GM18520 (cell line): ENCODE results near the gene PATJ.

ENCODE experiments used
- ATAC-seq: cut with Tn5 transposase; IDR thresholded peaks from one replicate; pipeline ENCODE4 v1.9.1; 2021; ENCODE audit not compliant: unreplicated experiment

PATJ gene

DNA sequence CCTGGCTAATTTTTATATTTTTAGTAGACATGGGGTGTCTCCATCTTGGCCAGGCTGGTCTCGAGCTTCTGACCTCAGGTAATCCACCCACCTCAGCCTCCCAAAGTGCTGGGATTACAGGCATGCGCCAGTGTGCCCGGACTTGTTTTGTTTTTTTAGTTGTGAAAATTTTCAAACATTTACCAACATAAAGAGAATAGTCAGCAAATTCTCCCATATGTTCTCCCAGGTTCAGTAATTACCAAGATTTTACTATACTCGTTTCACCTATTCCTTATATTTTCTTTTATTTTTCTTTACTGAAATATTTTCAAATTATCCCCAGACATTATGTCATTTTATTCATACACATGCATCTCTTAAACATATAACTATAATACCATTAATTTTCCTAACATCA lies 234.3 kb downstream of the PATJ start:
- ATAC-seq = no peak

- ATAC-seq = no peak
Measured at GRCh38 chr1:61978796-61979195, 236.5 kb downstream of the PATJ start.

DNA sequence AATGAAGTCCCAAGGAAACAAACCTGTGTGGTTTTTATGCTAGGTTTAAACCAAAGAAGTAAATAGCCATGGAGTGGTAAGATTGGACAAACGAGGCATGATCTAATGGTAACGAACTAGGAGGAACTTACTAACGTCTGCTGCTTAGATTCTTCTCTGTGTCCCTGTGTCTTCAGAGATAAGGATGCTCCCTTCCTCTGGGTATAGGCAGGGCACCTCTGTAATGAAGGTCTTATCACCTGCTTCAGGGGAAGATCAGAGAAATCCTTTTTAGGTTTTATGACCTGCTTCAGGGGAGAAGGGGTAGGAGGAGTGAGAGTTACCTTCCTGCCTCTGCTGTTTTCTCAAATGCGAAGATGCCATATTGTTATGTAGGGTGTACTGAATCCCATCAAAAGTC lies 237.4 kb downstream of the PATJ start:
- no peak for ATAC-seq

DNA sequence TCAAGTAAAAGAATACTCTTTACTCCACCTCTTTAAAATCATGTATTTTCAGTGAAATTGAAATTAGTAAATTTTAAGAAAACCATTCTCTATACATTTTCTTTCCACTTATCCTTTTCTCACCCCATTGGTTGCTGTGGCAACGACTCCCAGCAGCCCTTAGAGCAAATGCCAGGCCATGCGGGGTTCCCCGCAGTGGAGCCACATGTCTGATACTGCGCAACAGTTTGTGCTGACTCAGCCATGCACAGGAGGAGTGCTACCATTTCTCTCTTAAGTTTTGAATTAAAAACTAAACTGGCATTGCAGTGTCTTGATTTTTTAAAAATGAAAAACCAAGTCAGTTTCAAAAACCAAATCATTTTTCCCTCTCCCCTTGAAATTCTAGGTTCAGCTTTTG lies 238.3 kb downstream of the PATJ start:
- ATAC-seq = no peak

- no peak for ATAC-seq
Measured at GRCh38 chr1:61981870-61982660, 239.8 kb downstream of the PATJ start.

- no peak for ATAC-seq
Measured at GRCh38 chr1:61983236-61983635, 241.0 kb downstream of the PATJ start.

- no peak for ATAC-seq
Measured at GRCh38 chr1:61992257-61992656, 250.0 kb downstream of the PATJ start.

- no peak for ATAC-seq
Measured at GRCh38 chr1:61993331-61993961, 251.2 kb downstream of the PATJ start.

GRCh38 chr1:61995641-61996040 lies 253.4 kb downstream of the PATJ start:
- ATAC-seq = no peak

- no peak for ATAC-seq
Measured at GRCh38 chr1:61997123-61997522, 254.8 kb downstream of the PATJ start.

GRCh38 chr1:62003777-62004176 lies 261.5 kb downstream of the PATJ start:
- no peak for ATAC-seq

DNA sequence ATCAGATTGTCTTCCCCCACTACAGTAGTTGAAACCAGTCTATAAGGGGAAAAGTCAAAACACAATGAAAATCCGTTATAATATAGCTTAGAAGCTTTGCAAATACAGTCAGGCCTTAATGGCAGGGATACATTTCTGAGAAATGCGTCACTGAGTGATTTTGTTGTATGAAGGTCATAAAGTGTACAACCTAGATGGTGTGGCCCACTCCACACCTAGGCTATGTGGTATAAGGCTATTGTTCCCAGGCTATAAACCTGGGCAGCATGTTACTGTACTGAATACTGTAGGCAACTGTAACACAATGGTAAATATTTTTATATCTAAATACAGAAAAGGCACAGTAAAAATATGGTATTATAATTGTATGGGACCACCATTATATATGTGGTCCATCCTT lies 264.4 kb downstream of the PATJ start:
- no peak for ATAC-seq

- no peak for ATAC-seq
Measured at GRCh38 chr1:62011006-62011405, 268.7 kb downstream of the PATJ start.

DNA sequence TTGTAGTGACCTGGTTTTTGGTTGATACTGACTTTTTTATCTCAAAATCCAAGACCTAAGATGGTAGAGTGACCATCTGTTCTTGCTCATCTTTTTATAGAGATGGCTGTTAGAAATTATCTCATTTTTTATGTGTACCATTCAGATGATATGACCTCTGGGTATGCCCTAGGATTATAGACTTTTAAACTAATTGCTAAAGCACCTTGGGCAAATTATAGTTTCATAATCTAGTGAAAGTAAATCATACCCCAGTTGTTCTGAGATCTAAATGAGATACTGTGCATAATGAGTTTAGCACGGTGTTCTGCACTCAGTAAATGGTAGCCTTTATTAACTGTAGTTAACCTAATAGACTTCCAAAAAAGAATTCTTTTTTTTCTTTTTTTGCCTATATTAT lies 269.8 kb downstream of the PATJ start:
- ATAC-seq = no peak

DNA sequence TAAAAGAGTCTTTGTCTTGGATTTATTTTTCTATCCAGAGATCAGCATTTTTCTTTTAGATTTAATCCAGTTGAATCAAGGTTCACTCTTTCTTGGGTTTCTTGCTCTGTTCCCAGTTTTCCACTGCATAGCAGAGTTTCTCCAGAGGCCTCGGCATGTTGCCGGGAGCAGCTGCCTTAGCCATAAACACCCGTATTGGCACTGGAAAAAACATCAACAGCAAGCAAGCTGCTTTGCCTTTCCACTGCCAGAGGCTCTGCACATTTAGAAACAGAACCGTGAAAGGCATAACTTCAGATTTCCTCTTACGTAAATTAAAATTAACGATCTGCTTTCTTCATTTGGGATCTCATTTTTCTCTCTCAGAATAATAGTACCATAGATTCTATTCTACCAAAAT lies 270.6 kb downstream of the PATJ start:
- ATAC-seq = no peak

DNA sequence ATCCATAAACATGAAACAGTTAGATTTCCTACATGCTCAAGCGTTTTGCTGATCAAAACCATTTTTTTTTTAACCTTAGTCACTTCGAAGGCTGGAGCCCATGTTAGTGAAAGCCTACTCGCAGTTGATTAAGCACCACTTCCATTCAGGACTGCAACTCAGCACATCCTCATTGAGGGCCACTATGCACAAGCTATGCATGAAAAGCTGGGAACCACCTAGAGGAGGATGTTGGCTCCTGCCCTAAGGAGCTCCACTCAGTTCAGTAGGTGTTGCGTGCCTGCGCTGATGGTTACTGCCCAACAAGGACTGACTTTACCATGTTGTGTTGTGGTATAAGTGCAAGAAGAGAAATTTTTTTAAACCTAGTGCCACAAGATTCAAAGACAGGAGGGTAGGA lies 271.0 kb downstream of the PATJ start:
- ATAC-seq = no peak

GRCh38 chr1:62022382-62022983 lies 280.2 kb downstream of the PATJ start:
- ATAC-seq = no peak

GRCh38 chr1:62024690-62025089 lies 282.4 kb downstream of the PATJ start:
- ATAC-seq = no peak

GRCh38 chr1:62025154-62025553 lies 282.9 kb downstream of the PATJ start:
- no peak for ATAC-seq

DNA sequence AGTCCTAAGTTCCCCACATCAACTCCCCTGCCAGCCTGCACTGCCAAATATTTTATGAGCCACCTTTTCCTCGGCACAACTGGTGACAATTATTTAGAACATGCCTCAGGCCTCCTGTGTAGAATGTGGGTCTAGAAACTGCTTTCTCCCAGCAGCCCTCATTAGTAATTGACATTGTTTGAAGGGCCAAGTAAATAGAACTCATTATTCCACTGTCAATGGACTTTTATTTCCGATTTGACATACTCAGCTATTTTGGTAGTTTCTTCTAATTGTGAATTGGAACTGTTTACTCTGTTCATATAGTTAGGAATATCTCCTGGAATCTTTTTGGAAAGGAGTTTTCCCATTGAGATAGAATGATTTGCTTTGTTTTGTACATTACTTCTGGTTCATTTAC lies 283.6 kb downstream of the PATJ start:
- no peak for ATAC-seq

DNA sequence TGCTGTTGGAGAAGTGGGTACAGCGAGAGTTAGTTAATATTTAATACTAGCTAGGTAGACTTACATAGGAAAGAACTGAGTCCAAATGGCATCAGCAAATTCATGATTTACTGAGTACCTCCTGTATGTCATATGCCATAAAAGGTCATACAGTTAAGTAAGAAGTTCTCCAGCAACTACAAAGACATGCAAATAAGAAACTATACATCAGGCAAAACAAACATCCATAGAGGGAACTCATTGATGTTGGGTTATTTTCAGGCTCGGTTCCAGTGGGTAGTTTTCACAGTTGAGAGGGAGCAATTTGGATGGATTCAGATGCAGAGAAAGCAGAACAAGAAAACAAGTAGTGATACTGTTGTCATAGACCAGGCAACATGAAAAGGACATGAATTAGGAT lies 287.4 kb downstream of the PATJ start:
- no peak for ATAC-seq

GRCh38 chr1:62034790-62035189 lies 292.5 kb downstream of the PATJ start:
- no peak for ATAC-seq
